ENCODE data around the gene FTCD. TPM values are rescaled to one million over a fixed set of nuclear protein-coding genes. Genes with fewer than 3 reads are reported as not detected.

The FTCD gene
- total and polyA plus RNA-seq, 10 of the 15 experiments (the other 5 are each of a cell fraction or from before 2014, with no cell fraction given), result 0.27 to 0.28 TPM; not detected in 8

- TF ChIP-seq CEBPZ (IDR thresholded peaks at IDR 0.05; ENCODE audit: low read depth, low read length), result no peak
Observed at GRCh38 chr21:46144464-46145070, 10.8 kb downstream of the FTCD start (continued).

GRCh38 chr21:46142582-46143473 lies 12.6 kb downstream of the FTCD start:
- FAIRE-seq (no peak), DNase-seq (ENCODE audit: low read depth, low spot score) (no peak), ATAC-seq (no peak)
- H3K4me2 ChIP-seq (ENCODE audit: control insufficient read depth, insufficient read depth), result no peak overlapping the region
- ChIA-PET SMC1A (ENCODE audit: uncharacterized antibody, unreplicated experiment) (interaction anchor here (0.8 to 2.9 kb wide), 12 partner anchors 11 to 494 kb away, joined by 3 to 15 read pairs (median 4); partner anchors contain the start of genes MCM3AP and YBEY), POLR2A (interaction anchor here (0.6 to 1.4 kb wide), 4 partner anchors 75 to 170 kb away, joined by 3 to 5 read pairs (median 3); no protein-coding TSS in a partner anchor), CTCF (interaction anchor here (0.7 to 2.4 kb wide), 27 partner anchors 10 to 518 kb away, joined by 3 to 34 read pairs (median 5); partner anchors contain the start of genes LSS, MCM3AP, PRMT2 and YBEY), RAD21 (ENCODE audit: unreplicated experiment) (interaction anchor here (0.6 to 2.4 kb wide), 17 partner anchors 86 to 497 kb away, joined by 3 to 17 read pairs (median 4); partner anchors contain the start of genes C21orf58, DIP2A, LSS and MCM3AP)
- in situ Hi-C loops (cut with MboI) (no loop called here), intact Hi-C loops (cut with micrococcal nuclease; ENCODE audit: unreplicated experiment) (loop anchor here (5.0 to 10.0 kb wide), 3 partner anchors 84 to 171 kb away; partner anchors contain the start of genes LSS, MCM3AP and YBEY)
- no peaks in the 10 kb centered on the region for H3K79me2 ChIP-seq (ENCODE audit: control insufficient read depth, insufficient read depth, low read length)
- BruUV-seq (replicated peaks), result no TSS peak
- H3K4me1 ChIP-seq (ENCODE audit: control insufficient read depth, insufficient read depth, low read length), result no peaks in the 10 kb centered on the region; the same call in 1 of the 2 replicates
- no peak overlapping the region for H3K4me3 ChIP-seq
- no peaks in the 10 kb centered on the region for H3K27me3 ChIP-seq (replicated peaks in 1 of 2; ENCODE audit: control insufficient read depth in 2 of 2, insufficient read depth in 2 of 2, low read length in 1 of 2)
- WGBS (ENCODE audit: insufficient coverage, insufficient replicate concordance, low lambda C conversion rate, missing lambda C conversion rate), result 71% methylated on average over 19 of the region's 21 CpGs
- no peaks in the 10 kb centered on the region for H4K20me1 ChIP-seq (ENCODE audit: control insufficient read depth, insufficient read depth)
- no peaks in the 10 kb centered on the region; the same call in 2 of the 3 replicates for H3K9me3 ChIP-seq (replicated peaks; ENCODE audit: control insufficient read depth, insufficient read depth, low read length)
- H3K36me3 ChIP-seq (ENCODE audit: control insufficient read depth in 2 of 2, insufficient read depth in 2 of 2, low read length in 1 of 2), result no peaks in the 10 kb centered on the region
- no peak overlapping the region for H3K9ac ChIP-seq (ENCODE audit: control insufficient read depth, insufficient read depth, low read length)
- no peak overlapping the region for H3K27ac ChIP-seq (ENCODE audit: control insufficient read depth, insufficient read depth)
- H2AFZ ChIP-seq (ENCODE audit: control insufficient read depth, low read depth, low read length), result no peak overlapping the region
- TF ChIP-seq SRF (IDR thresholded peaks at IDR 0.05; ENCODE audit: low read depth in 2 of 2, low read length in 2 of 2) (0 out of 4 replicates have a peak, but pooled peaks have one; percentile 13 to 33), NFYB (IDR thresholded peaks at IDR 0.05; ENCODE audit: insufficient read depth, low read depth, low read length) (peak; percentile 71), MEF2A (IDR thresholded peaks at IDR 0.05; ENCODE audit: insufficient read depth, low read depth, low read length) (no peak), KLF5 (IDR thresholded peaks at IDR 0.05; ENCODE audit: partially characterized antibody) (no peak), TCF3 (IDR thresholded peaks at IDR 0.05; ENCODE audit: borderline replicate concordance, insufficient read depth, low read depth, low read length) (no peak), IRF4 (IDR thresholded peaks at IDR 0.05; ENCODE audit: low read depth, low read length) (no peak), ZBTB33 (IDR thresholded peaks at IDR 0.05) (peak; percentile 88)

All from GM12878 (cell line).